ENCODE data around the gene GPATCH8. TPM values are rescaled to one million over a fixed set of nuclear protein-coding genes. Genes with fewer than 3 reads are reported as not detected.

Gene GPATCH8
- total RNA-seq, 1 donor from 2014 or later: 64.5 TPM

DNA sequence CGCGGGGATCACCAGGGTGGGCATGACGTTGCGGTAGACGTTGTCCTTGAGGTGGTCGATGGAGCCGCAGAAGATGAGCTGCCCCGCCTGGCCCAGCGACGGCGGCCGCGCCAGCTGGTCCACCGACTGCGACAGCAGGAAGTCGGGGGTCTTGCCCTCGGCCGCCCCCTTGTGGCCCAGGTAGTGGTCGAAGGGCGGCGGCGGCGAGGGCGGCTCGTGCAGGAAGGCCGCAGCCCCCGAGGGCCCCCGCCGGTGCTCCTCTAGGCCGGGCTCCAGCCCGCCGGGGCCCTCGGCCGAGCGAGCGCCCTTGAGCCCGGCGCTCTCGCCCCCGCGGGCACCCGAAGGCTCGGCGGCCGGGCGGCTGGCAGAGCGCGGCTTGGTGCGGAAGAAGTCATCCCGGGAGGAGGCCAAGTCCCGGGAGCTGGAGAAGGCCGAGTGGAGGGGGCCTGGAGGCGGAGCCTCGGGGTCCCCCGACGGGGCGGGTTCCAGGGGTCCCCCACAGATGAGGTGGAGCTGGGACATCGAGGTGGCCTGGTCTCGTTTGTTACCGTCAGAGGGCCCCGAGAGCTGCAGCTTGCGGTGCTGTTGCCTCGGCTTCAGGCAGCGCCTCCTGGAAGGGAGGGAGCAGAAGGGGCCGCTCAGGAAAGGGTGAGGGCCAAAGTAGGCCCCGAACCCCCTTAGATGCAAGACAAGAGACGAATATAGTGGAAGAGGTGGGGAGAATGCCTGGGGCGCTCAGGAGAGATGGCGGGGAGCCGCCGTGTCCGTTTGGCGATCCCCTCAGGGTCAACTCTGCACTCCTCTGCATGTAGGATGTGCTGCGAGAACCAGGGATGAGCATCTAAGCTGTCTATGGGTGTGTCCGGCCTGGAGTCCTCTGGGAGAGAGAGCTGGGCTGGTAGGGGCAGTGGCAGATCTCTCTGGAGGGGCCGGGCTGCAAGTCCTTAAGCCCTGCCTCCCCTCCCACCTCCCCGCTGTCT, 148.3 kb downstream of the GPATCH8 start:
- Mint-ChIP-seq H3K9me3 (no peaks in the 10 kb centered on the region), H3K36me3 (ENCODE audit: low read depth) (peaks cover 30% of the 10 kb centered on the region), H3K4me3 (peak overlapping the region; percentile 81), H3K27ac (no peak overlapping the region), H3K27me3 (no peaks in the 10 kb centered on the region), H3K4me1 (peaks cover 21% of the 10 kb centered on the region)
- CTCF ChIA-PET: interaction anchor here (0.7 to 12.4 kb wide), 17 partner anchors 8 to 231 kb away, joined by 3 to 108 read pairs (median 4); partner anchors contain the start of genes FAM171A2, GRN, HDAC5 and SLC25A39
- DNase-seq: peak; percentile 76
- POLR2A ChIA-PET: interaction anchor here (0.5 to 2.8 kb wide), 12 partner anchors 9 to 371 kb away, joined by 3 to 25 read pairs (median 6); partner anchors contain the start of genes ATXN7L3, TMUB2 and UBTF
- ATAC-seq (ENCODE audit: low read depth): peak; percentile 65
- intact Hi-C loops (cut with micrococcal nuclease): loop anchor here (1.0 to 5.0 kb wide), 4 partner anchors 10 to 214 kb away; partner anchors contain the start of genes GRN and HROB
- TF ChIP-seq, protein P1, sequence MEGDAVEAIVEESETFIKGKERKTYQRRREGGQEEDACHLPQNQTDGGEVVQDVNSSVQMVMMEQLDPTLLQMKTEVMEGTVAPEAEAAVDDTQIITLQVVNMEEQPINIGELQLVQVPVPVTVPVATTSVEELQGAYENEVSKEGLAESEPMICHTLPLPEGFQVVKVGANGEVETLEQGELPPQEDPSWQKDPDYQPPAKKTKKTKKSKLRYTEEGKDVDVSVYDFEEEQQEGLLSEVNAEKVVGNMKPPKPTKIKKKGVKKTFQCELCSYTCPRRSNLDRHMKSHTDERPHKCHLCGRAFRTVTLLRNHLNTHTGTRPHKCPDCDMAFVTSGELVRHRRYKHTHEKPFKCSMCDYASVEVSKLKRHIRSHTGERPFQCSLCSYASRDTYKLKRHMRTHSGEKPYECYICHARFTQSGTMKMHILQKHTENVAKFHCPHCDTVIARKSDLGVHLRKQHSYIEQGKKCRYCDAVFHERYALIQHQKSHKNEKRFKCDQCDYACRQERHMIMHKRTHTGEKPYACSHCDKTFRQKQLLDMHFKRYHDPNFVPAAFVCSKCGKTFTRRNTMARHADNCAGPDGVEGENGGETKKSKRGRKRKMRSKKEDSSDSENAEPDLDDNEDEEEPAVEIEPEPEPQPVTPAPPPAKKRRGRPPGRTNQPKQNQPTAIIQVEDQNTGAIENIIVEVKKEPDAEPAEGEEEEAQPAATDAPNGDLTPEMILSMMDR (IDR thresholded peaks at IDR 0.05): no peak

DNA sequence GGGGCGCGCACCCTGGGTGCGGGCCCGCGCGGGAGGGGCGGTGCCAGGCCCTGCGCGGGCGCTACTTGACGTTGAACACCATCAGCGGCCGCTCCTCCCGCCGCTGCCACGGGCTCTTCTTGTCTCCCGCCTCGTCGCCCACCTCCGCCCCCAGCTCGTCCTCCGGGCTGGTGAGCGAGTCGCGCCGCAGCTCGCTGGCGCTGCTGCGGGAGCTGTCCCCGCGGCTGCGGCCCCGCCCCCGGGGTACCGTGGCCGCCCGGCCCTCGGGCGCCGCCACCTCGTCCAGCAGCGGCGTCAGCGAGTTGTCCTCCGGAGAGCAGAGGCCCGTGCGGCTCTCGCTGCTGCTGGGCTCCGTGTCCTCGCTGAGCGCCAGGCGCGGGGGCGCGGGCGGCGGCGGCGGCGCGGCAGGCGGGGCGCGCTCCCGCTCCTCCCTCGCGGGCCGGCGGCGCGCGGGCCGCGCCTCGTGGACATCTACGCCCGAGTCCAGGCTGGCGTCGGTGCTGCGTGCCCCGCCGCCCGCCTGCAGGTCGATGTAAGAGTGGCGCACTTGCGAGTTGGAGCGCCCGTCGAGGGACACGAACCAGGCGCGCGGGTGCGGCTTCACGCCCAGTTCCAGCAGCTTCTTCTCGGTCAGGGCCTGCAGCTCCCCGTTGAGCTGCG, 149.4 kb downstream of the GPATCH8 start:
- ChIA-PET CTCF (interaction anchor here (0.7 to 12.4 kb wide), 18 partner anchors 8 to 230 kb away, joined by 3 to 108 read pairs (median 4); partner anchors contain the start of genes FAM171A2, GRN, HDAC5 and SLC25A39), POLR2A (interaction anchor here (0.8 to 2.8 kb wide), 13 partner anchors 8 to 370 kb away, joined by 3 to 25 read pairs (median 5); partner anchors contain the start of genes ATXN7L3, TMUB2 and UBTF)
- DNase-seq (no peak), ATAC-seq (ENCODE audit: low read depth) (peak; percentile 4)
- peak overlapping the region; percentile 46 for H3K4me3 Mint-ChIP-seq
- no peaks in the 10 kb centered on the region for H3K27me3 Mint-ChIP-seq
- intact Hi-C loops (cut with micrococcal nuclease): loop anchor here (1.0 to 5.0 kb wide), 4 partner anchors 9 to 213 kb away; partner anchors contain the start of genes GRN and HROB
- peaks cover 26% of the 10 kb centered on the region for H3K4me1 Mint-ChIP-seq
- TF ChIP-seq, protein P1 (IDR thresholded peaks at IDR 0.05): no peak
- H3K27ac Mint-ChIP-seq: no peak overlapping the region
- H3K9me3 Mint-ChIP-seq: no peaks in the 10 kb centered on the region
- H3K36me3 Mint-ChIP-seq (ENCODE audit: low read depth): peaks cover 37% of the 10 kb centered on the region

DNA sequence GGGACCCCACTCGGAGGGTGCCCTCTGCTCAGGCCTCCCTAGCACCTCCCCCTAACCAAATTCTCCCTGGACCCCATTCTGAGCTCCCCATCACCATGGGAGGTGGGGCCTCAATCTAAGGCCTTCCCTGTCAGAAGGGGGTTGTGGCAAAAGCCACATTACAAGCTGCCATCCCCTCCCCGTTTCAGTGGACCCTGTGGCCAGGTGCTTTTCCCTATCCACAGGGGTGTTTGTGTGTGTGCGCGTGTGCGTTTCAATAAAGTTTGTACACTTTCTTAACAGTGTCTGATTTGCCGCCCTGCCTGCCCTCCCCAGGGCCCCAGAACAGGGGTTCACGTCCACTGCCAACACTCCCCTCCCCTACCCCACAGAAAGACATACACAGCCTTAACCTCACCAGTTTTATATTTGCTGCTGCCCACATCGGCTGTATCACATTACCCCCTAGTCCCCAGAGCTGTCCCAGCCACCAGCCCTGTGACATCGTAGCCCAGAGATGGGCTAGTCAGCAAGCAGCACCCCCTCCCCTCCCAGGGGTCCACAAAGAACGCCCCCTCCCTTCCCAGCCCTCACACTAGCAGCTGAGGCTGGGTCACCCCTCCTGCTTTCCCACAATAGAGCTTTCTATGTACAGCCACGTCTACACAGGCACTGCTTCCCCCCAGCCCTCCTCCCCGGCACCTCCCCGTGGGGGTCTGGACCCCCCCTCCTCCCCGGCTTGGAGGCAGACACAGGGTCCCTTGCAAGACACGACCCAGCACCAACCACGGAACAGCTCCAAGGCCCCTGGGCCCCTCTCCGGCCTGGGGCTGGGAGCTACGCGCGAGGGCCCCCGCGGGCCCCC, 150.2 kb downstream of the GPATCH8 start:
- intact Hi-C loops (cut with micrococcal nuclease): loop anchor here (5.0 kb wide), 1 partner anchor 36 kb away; no protein-coding TSS in a partner anchor
- CTCF ChIA-PET: interaction anchor here (1.2 to 12.4 kb wide), 5 partner anchors 12 to 150 kb away, joined by 4 to 108 read pairs (median 5); no protein-coding TSS in a partner anchor

More for the DNA sequence above, 150.2 kb downstream of the GPATCH8 start:
- TF ChIP-seq, protein P1 (IDR thresholded peaks at IDR 0.05): no peak
- Mint-ChIP-seq H3K27me3 (no peaks in the 10 kb centered on the region), H3K36me3 (ENCODE audit: low read depth) (peaks cover 40% of the 10 kb centered on the region), H3K4me3 (peak overlapping the region; percentile 33), H3K9me3 (no peaks in the 10 kb centered on the region), H3K4me1 (peaks cover 32% of the 10 kb centered on the region), H3K27ac (no peak overlapping the region)
- DNase-seq: no peak
- POLR2A ChIA-PET: interaction anchor here (0.8 to 2.8 kb wide), 10 partner anchors 10 to 166 kb away, joined by 3 to 25 read pairs (median 6); partner anchors contain the start of genes ATXN7L3, TMUB2 and UBTF
- no peak for ATAC-seq (ENCODE audit: low read depth)

Measured in activated B cell treated with CpG ODN at 0.5 μM for 24 hours (primary cell).